ENCODE measurements around the gene RAET1E.

Gene RAET1E

DNA sequence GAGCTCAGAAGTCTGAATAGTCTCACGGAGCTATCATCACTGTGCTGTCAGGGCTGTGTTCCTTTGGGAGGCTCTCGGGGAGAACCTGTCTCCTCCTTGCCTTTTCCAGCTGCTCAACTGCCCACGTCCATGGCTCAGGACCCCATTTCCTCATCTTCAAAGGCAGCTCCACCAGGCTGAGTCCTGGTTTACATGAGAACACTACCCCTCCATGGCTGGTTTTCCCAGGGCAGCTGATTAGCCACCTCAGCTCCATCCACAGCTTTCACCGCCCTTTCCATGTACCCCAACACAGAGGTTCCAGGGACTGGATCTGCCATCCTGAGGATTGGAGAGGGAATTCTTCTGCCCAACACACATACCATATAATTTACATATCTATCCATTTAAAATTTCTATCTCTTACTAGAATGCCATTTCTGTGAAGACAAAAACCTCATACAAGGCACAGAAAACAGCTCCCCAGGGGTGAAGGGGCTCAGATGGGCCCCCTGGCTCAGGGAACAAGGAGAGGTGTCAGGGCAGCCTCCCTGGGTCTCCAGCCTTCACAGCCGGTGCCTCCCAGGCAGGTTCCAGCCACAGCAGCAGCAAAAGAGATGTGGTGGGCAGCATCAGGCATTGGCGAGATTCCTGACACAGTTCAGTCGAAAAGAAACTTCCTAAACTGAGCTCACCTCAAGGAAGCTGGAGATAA lies 2.2 kb upstream of the RAET1E start:
- no peak for DNase-seq
- Histone ChIP-seq H2AFZ (ENCODE audit: low read length) (no peak overlapping the region), H3K4me3 (ENCODE audit: low read length) (no peak overlapping the region), H3K4me2 (ENCODE audit: low read depth, low read length) (no peak overlapping the region), H3K79me2 (ENCODE audit: low read length) (no peaks in the 10 kb centered on the region), H4K20me1 (ENCODE audit: insufficient read depth, low read length) (no peaks in the 10 kb centered on the region), H3K27ac (ENCODE audit: low read length) (no peak overlapping the region), H3K36me3 (replicated peaks; ENCODE audit: insufficient read depth, low read length) (no peaks in the 10 kb centered on the region), H3K4me1 (ENCODE audit: low read length) (no peaks in the 10 kb centered on the region), H3K9ac (ENCODE audit: low read length) (no peak overlapping the region), H3K9me2 (replicated peaks; ENCODE audit: insufficient read depth, low read length) (no peaks in the 10 kb centered on the region), H3K27me3 (replicated peaks; ENCODE audit: insufficient read depth, low read length) (peaks cover 70% of the 10 kb centered on the region), H3K9me3 (replicated peaks; ENCODE audit: insufficient read depth, low read length) (no peaks in the 10 kb centered on the region), H3F3A (ENCODE audit: insufficient read depth, low read length) (no peaks in the 10 kb centered on the region)
- TF ChIP-seq EZH2 (optimal IDR thresholded peaks at IDR 0.05; ENCODE audit: low read depth, low read length) (no peak), EZH2phosphoT487 (IDR thresholded peaks at IDR 0.05; ENCODE audit: low read length) (no peak)
- TF ChIP-seq, protein P1, sequence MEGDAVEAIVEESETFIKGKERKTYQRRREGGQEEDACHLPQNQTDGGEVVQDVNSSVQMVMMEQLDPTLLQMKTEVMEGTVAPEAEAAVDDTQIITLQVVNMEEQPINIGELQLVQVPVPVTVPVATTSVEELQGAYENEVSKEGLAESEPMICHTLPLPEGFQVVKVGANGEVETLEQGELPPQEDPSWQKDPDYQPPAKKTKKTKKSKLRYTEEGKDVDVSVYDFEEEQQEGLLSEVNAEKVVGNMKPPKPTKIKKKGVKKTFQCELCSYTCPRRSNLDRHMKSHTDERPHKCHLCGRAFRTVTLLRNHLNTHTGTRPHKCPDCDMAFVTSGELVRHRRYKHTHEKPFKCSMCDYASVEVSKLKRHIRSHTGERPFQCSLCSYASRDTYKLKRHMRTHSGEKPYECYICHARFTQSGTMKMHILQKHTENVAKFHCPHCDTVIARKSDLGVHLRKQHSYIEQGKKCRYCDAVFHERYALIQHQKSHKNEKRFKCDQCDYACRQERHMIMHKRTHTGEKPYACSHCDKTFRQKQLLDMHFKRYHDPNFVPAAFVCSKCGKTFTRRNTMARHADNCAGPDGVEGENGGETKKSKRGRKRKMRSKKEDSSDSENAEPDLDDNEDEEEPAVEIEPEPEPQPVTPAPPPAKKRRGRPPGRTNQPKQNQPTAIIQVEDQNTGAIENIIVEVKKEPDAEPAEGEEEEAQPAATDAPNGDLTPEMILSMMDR (IDR thresholded peaks at IDR 0.05; ENCODE audit: low read length), result no peak

DNA sequence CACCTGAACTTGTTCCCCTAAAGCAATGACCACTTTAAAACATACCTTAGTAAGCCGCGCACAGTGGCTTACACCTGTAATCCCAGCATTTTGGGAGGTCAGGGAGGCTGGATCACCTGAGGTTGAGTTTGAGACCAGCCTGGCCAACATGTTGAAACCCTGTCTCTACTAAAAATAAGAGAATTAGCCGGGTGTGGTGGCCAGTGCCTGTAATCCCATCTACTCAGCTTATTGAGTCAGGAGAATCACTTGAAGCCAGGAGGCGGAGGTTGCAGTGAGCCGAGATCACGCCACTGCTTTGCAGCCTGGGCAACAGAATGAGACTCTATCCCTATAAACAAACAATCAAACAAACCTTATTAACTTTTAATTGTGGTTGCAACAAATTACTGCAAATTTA lies 1.6 kb upstream of the RAET1E start:
- TF ChIP-seq EZH2 (optimal IDR thresholded peaks at IDR 0.05; ENCODE audit: low read depth, low read length), result no peak
- no peak for TF ChIP-seq EZH2phosphoT487 (IDR thresholded peaks at IDR 0.05; ENCODE audit: low read length)
- TF ChIP-seq, protein P1 (IDR thresholded peaks at IDR 0.05; ENCODE audit: low read length), result no peak
- no peaks in the 10 kb centered on the region for H3K4me1 ChIP-seq (ENCODE audit: low read length)
- H3K27me3 ChIP-seq (replicated peaks; ENCODE audit: insufficient read depth, low read length), result peaks cover 64% of the 10 kb centered on the region
- H3F3A ChIP-seq (ENCODE audit: insufficient read depth, low read length), result no peaks in the 10 kb centered on the region
- H3K9me2 ChIP-seq (replicated peaks; ENCODE audit: insufficient read depth, low read length), result no peaks in the 10 kb centered on the region
- H3K27ac ChIP-seq (ENCODE audit: low read length), result no peak overlapping the region
- H3K4me2 ChIP-seq (ENCODE audit: low read depth, low read length), result no peak overlapping the region
- no peak overlapping the region for H2AFZ ChIP-seq (ENCODE audit: low read length)
- no peaks in the 10 kb centered on the region for H4K20me1 ChIP-seq (ENCODE audit: insufficient read depth, low read length)
- H3K36me3 ChIP-seq (replicated peaks; ENCODE audit: insufficient read depth, low read length), result no peaks in the 10 kb centered on the region
- H3K4me3 ChIP-seq (ENCODE audit: low read length), result no peak overlapping the region
- DNase-seq, result no peak
- H3K79me2 ChIP-seq (ENCODE audit: low read length), result no peaks in the 10 kb centered on the region
- no peaks in the 10 kb centered on the region for H3K9me3 ChIP-seq (replicated peaks; ENCODE audit: insufficient read depth, low read length)
- H3K9ac ChIP-seq (ENCODE audit: low read length), result no peak overlapping the region

DNA sequence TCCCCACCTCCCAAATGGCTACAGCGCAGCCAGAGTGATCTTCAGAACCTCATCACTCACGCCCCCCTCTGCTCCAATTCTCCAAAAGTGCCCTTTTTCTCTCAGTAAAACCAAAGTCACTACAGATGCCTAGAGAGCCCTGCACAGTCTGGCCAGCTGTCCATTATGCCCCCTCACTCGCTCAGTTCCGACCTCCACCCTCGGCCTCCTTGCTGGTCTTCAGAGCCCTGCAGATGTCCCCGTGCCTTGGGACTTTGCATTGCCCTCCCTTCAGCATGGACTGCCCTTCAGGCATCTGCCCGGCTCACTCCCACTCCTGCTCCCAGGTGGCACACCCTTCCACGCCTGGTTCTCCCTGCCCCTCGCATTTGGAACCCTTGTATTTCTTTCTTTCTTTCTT lies 1.1 kb upstream of the RAET1E start:
- DNase-seq, result no peak
- Histone ChIP-seq H3K79me2 (ENCODE audit: low read length) (no peaks in the 10 kb centered on the region), H3K4me3 (ENCODE audit: low read length) (no peak overlapping the region), H3K27me3 (replicated peaks; ENCODE audit: insufficient read depth, low read length) (peaks cover 59% of the 10 kb centered on the region), H3K4me1 (ENCODE audit: low read length) (no peaks in the 10 kb centered on the region), H3F3A (ENCODE audit: insufficient read depth, low read length) (no peaks in the 10 kb centered on the region), H3K4me2 (ENCODE audit: low read depth, low read length) (no peak overlapping the region), H3K27ac (ENCODE audit: low read length) (no peak overlapping the region), H3K9me3 (replicated peaks; ENCODE audit: insufficient read depth, low read length) (no peaks in the 10 kb centered on the region), H4K20me1 (ENCODE audit: insufficient read depth, low read length) (no peaks in the 10 kb centered on the region), H2AFZ (ENCODE audit: low read length) (no peak overlapping the region), H3K9me2 (replicated peaks; ENCODE audit: insufficient read depth, low read length) (no peaks in the 10 kb centered on the region), H3K36me3 (replicated peaks; ENCODE audit: insufficient read depth, low read length) (no peaks in the 10 kb centered on the region), H3K9ac (ENCODE audit: low read length) (no peak overlapping the region)
- TF ChIP-seq, protein P1 (IDR thresholded peaks at IDR 0.05; ENCODE audit: low read length), result no peak
- TF ChIP-seq EZH2phosphoT487 (IDR thresholded peaks at IDR 0.05; ENCODE audit: low read length) (no peak), EZH2 (optimal IDR thresholded peaks at IDR 0.05; ENCODE audit: low read depth, low read length) (no peak)
